WI38 (cell line): Measurements from ENCODE around the gene TFR2.

Source experiments
- H3K4me3 ChIP-seq: 2 replicates; pipeline ENCODE4 v1.5.1; 2011; ENCODE audit warnings: low read depth, mild to moderate bottlenecking, control low read depth, low read length
- TF ChIP-seq, protein P1 (sequence below): IDR thresholded peaks from 2 replicates; pipeline ENCODE4 v1.5.1; 2012; ENCODE audit warnings: low read depth, mild to moderate bottlenecking, control low read depth, low read length

TFR2 gene

GRCh38 chr7:100595188-100595587 is 46.2 kb downstream of the TFR2 start:
- TF ChIP-seq, protein P1, sequence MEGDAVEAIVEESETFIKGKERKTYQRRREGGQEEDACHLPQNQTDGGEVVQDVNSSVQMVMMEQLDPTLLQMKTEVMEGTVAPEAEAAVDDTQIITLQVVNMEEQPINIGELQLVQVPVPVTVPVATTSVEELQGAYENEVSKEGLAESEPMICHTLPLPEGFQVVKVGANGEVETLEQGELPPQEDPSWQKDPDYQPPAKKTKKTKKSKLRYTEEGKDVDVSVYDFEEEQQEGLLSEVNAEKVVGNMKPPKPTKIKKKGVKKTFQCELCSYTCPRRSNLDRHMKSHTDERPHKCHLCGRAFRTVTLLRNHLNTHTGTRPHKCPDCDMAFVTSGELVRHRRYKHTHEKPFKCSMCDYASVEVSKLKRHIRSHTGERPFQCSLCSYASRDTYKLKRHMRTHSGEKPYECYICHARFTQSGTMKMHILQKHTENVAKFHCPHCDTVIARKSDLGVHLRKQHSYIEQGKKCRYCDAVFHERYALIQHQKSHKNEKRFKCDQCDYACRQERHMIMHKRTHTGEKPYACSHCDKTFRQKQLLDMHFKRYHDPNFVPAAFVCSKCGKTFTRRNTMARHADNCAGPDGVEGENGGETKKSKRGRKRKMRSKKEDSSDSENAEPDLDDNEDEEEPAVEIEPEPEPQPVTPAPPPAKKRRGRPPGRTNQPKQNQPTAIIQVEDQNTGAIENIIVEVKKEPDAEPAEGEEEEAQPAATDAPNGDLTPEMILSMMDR: no peak
- H3K4me3 ChIP-seq: no peak overlapping the region

GRCh38 chr7:100591596-100591995 is 49.8 kb downstream of the TFR2 start:
- H3K4me3 ChIP-seq: no peak overlapping the region
- TF ChIP-seq, protein P1: no peak

DNA sequence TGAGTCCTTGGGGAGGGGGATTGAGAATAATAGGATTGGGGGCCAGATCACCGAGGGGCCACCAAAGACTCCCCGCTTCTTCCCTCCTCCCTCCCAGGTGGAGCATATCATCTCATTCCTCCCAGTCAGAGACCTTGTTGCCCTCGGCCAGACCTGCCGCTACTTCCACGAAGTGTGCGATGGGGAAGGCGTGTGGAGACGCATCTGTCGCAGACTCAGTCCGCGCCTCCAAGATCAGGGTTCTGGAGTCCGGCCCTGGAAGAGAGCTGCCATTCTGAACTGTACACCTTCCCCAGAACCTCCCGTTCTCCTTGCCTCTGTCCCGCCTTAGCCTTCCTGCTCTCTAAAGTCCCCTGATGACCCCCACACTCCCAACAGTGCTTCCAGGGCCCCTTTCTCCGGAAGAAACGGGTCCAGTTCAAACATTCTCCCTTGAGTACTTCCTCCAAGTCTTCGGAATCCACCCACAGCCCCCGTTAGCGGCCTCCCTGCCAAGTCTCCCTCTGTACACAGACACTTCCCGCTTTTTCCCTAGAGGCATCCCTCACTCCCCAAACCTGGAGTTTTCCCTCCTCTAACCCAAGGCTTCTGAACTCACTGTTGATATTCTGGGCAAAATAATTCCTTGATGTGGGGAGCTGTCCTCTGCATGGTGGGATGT is 51.1 kb downstream of the TFR2 start:
- TF ChIP-seq, protein P1: no peak

GRCh38 chr7:100589341-100589947 is 51.9 kb downstream of the TFR2 start:
- TF ChIP-seq, protein P1: no peak
- H3K4me3 ChIP-seq: no peak overlapping the region

More for the DNA sequence above, 51.1 kb downstream of the TFR2 start:
- H3K4me3 ChIP-seq: no peak overlapping the region

DNA sequence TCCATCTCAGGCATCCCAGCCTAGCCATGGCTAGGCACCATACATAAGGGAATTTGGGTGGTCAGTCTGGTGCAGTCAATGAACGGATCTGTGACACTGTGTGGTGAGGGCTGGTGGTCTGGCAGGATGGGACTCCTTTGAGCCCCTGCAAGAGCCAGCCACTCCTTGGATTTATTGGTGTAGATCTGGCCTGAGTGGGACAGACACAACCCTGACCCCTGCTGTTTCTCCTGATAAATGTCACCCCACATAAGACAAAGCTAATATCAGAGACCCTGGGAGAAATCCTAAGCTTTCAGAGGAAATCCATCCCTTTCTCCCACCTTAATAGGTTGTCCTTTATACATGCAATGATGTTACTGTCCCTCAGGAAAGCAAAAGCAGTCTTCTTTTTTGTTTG is 52.9 kb downstream of the TFR2 start:
- TF ChIP-seq, protein P1: peak; percentile 32; the same call in 1 of the 2 replicates

DNA sequence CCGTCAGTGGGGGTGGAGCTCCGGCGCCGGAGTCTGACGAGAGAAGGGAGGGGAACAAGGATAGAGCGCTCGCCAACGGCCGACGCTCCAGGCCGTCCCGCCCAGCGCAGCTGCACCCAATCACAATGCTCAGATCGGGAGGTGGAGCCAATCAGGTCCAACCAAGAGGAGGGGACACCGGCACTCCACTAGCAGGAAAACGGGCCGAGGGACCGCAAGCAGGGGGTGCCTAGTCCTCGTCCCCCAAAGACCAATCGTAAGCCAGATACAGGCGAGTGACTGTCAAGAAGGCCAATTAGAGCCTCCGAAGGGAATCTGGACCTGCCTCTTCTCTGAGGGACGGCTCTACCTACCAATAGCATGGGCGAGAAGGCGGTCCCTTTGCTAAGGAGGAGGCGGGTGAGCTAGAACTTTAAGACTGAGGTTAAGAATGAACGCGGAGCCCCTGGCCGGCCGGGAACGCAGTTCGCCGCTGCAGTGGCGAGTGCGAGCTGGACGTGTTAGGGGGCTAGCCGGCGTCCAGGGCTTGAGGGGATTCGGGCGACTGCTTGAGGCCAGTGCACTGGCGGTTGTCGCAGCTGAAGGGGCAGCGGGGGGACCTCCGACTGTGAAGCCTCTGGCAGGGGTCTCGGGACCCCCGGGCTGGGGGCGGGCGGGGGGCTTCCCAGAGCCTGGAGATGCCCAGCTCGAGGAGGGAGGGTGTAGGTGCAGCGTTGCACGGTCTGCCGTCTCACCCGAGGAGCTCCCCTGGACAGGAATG is 54.9 kb downstream of the TFR2 start, which contains the start of gene FBXO24:
Gene FBXO24 (plus strand): TSS at position 63 of the 760 bp plus-strand sequence. CDS start 298 bp downstream, at position 361.
- TF ChIP-seq, protein P1: no peak
- peak within 1 kb of the TSS; percentile 68 for H3K4me3 ChIP-seq

More for the DNA sequence above, 52.9 kb downstream of the TFR2 start:
- H3K4me3 ChIP-seq: no peak overlapping the region
